ENCODE results near the gene EEF1G.

The EEF1G gene

DNA sequence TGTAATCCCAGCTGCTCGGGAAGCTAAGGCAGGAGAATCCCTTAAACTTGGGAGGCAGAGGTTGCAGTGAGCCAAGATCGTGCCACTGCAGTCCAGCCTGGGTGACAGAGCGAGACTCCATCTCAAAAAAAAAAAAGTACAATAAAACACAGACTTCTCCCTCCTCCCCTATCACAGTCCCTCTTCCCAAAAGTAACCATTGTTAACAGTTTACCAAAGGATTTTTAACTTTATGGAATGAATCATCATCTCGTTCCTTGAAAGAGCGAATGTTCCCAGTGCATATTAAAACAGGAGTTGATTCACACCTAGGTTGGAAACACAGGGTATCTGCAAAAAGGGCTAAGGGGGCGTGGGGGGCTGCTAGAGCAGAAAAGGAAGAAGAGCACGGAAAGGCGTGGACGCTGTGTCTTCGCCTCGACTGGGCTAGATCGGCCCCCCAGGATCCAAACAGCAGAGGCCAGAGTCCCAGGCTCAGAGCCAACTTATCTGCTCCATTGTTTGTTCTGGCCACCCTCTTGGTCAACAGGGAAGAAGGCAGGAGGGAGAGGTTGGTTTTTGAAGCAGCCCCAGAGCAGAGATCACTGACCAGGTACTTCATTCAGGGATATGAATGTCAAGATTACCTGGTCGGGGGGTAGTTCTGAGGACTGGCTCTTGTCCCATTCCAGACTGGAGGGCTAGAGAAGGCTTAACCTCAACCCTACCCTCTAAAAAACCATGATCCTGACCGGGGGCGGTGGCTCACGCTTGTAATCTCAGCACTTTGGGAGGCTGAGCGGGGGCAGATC is 25.0 kb downstream of the EEF1G start:
- no peak overlapping the region for H3K4me3 ChIP-seq (ENCODE audit: low read depth, low read length)
- TF ChIP-seq CTCF (IDR thresholded peaks at IDR 0.05; ENCODE audit: borderline replicate concordance, insufficient read depth, low read depth, low read length) = no peak

- no peak overlapping the region for H3K4me3 ChIP-seq (ENCODE audit: low read depth, low read length)
These were observed 25.9 kb downstream of the EEF1G start for GRCh38 chr11:62547691-62548281.

DNA sequence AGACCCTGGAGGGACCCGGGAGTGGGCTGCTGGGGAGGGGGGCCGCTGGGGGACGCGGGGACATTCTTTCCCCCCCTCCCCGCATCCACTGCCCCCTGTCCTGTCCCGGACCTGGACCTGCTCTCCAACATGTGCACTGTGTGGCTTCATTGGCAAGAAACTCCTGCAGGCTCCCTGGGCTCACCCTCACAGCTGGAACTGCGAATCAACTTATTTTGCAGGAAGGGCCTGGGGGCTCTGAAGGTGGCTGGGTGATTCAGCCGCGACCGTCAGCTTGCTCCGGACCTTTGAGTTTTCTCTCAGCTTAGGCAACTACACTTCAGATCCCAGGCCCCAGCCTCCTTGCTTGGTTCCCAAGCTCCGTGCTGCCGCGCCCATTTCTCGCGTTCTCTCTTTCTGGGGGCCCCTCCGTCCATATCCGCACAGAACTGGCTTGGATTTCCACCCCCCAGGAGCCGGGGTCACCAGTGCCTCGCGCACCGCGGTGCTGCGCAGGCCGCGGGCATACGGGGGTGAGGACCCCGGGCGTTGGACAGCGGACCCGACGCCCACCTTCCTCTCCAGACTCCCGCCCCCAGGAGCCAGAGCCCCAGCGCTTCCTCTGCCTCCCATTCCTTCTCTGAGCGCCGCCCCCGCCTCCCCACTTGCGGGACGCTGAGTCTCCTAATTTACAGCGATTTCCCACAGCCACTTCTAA is 26.6 kb downstream of the EEF1G start:
- H3K4me3 ChIP-seq (ENCODE audit: low read depth, low read length) = peak overlapping the region; percentile 8
- no peak for TF ChIP-seq CTCF (IDR thresholded peaks at IDR 0.05; ENCODE audit: borderline replicate concordance, insufficient read depth, low read depth, low read length)

More at GRCh38 chr11:62547691-62548281, 25.9 kb downstream of the EEF1G start:
- TF ChIP-seq CTCF (IDR thresholded peaks at IDR 0.05; ENCODE audit: borderline replicate concordance, insufficient read depth, low read depth, low read length) = no peak

DNA sequence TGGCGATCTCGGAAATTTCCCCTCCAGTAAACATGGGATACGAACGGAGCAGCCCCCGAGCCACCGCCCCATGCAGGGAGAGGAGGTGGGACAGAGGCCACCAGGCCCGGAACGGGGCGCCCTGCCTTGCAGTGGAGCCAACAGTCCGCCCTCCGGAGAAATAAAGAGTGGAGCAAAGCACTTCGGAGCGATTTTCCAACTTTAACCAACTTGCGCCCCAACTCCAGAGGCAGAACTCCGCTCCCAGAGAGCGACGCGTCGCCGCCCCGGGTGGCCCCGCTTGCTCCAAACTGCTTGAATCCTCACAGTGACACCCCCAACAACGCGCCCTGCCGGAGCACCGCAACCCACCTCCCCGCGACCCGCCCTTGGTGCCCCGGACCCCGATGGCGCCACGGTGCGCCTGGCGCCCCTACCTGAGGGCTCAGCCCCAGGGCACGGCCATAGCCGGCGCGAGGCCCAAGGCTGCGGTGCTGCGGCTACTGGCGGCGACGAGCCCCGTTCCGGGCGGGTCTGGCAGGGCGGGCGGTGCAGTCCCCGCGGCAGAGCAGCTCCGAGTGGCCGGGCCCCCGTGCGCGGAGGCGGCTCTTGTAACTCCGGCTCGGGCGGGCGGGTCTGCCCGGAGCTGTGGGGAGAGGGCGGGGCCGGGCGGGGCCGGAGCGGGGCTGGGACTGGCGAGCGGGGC is 27.3 kb downstream of the EEF1G start, which contains the start of gene AHNAK:
TSS of gene AHNAK (minus strand) at position 563 of the 685 bp plus-strand sequence. CDS start 10,708 bp downstream, outside the sequence.
- peak within 1 kb of the TSS; percentile 45 for H3K4me3 ChIP-seq (ENCODE audit: low read depth, low read length)
- no peak for TF ChIP-seq CTCF (IDR thresholded peaks at IDR 0.05; ENCODE audit: borderline replicate concordance, insufficient read depth, low read depth, low read length)

- TF ChIP-seq CTCF (IDR thresholded peaks at IDR 0.05; ENCODE audit: borderline replicate concordance, insufficient read depth, low read depth, low read length) = no peak
- H3K4me3 ChIP-seq (ENCODE audit: low read depth, low read length) = peak overlapping the region; percentile 45
These were observed 28.1 kb downstream of the EEF1G start for GRCh38 chr11:62545437-62546243.

Data from GM12875 (cell line).